MCF 10A (cell line): ENCODE results near the gene SAGE1. TPM values are rescaled to one million over a fixed set of nuclear protein-coding genes. Genes with fewer than 3 reads are reported as not detected.
"Not testable (repeated sequence)": the region's sequence is repeated elsewhere in the genome, so short reads cannot be mapped to it uniquely, and the experiment has no call there.

ENCODE experiments used
- Bru-seq: library from RNA; stranded (reverse); fragments of 400-500 nt; gene quantifications from one replicate; lab custom pipeline; 2021; lab: Mats Ljungman, UMichigan
- BruChase-seq, 2 experiments: library from RNA; stranded (reverse); fragments of 400-500 nt; gene quantifications; one replicate each; lab custom pipeline; 2021; lab: Mats Ljungman, UMichigan
- BruUV-seq: library from RNA; stranded (reverse); fragments of 400-500 nt; replicated peaks from 2 replicates; lab custom pipeline; 2021; lab: Mats Ljungman, UMichigan
- CTCF ChIA-PET: fragments of 300-600 bp; sonication (Branson Sonifier 250); formaldehyde crosslinking; extraction: SDS; loops from one replicate; lab custom pipeline; 2021; ENCODE audit warnings: antibody characterized with exemption, inconsistent platforms; lab: Yijun Ruan, JAX
- POLR2A ChIA-PET: fragments of 300-600, 350-650 bp; sonication (Branson Sonifier 250); formaldehyde crosslinking; extraction: SDS; loops from one replicate; lab custom pipeline; 2020; ENCODE audit warnings: antibody characterized with exemption, inconsistent platforms; lab: Yijun Ruan, JAX
- DNase-seq: peaks from one replicate; pipeline ENCODE4 v3.0.0-alpha.2; 2018; ENCODE audit not compliant: unreplicated experiment
- H3K27ac Mint-ChIP-seq: one replicate; pipeline ENCODE4 v1.8.0; 2022; ENCODE audit warnings: mild to moderate bottlenecking, low read depth, mixed read lengths; ENCODE audit not compliant: unreplicated experiment
- H3K27me3 Mint-ChIP-seq: one replicate; pipeline ENCODE4 v1.8.0; 2022; ENCODE audit warnings: mixed read lengths; ENCODE audit not compliant: insufficient read depth, unreplicated experiment
- H3K36me3 Mint-ChIP-seq: one replicate; pipeline ENCODE4 v1.8.0; 2022; ENCODE audit warnings: mild to moderate bottlenecking, moderate library complexity, mixed read lengths; ENCODE audit not compliant: insufficient read depth, unreplicated experiment
- H3K4me1 Mint-ChIP-seq: one replicate; pipeline ENCODE4 v1.8.0; 2022; ENCODE audit warnings: mixed read lengths; ENCODE audit not compliant: insufficient read depth, unreplicated experiment
- H3K4me3 Mint-ChIP-seq: one replicate; pipeline ENCODE4 v1.8.0; 2022; ENCODE audit warnings: mild to moderate bottlenecking, moderate library complexity, mixed read lengths; ENCODE audit not compliant: unreplicated experiment
- H3K9me3 Mint-ChIP-seq: one replicate; pipeline ENCODE4 v1.8.0; 2022; ENCODE audit warnings: mixed read lengths; ENCODE audit not compliant: unreplicated experiment
- intact Hi-C: fragments of 100-400 bp; cut with micrococcal nuclease; formaldehyde crosslinking; loops from 2 replicates; pipeline ENCODE4 v1.14.1; 2022
- long read RNA-seq: library from polyadenylated mRNA; stranded (forward); transcript quantifications from one replicate; pipeline ENCODE4 v2.0.0, GENCODE V29; 2022
- total RNA-seq: library from RNA; stranded (reverse); gene quantifications from 2 replicates; pipeline ENCODE4 v1.2.3, GENCODE V29; 2022
- TF ChIP-seq, protein P1 (sequence below): fragments of 200-600 bp; IDR thresholded peaks from one replicate; pipeline ENCODE4 v1.8.0; 2022; ENCODE audit warnings: antibody characterized with exemption, mild to moderate bottlenecking; ENCODE audit not compliant: unreplicated experiment

Gene SAGE1, protein sequence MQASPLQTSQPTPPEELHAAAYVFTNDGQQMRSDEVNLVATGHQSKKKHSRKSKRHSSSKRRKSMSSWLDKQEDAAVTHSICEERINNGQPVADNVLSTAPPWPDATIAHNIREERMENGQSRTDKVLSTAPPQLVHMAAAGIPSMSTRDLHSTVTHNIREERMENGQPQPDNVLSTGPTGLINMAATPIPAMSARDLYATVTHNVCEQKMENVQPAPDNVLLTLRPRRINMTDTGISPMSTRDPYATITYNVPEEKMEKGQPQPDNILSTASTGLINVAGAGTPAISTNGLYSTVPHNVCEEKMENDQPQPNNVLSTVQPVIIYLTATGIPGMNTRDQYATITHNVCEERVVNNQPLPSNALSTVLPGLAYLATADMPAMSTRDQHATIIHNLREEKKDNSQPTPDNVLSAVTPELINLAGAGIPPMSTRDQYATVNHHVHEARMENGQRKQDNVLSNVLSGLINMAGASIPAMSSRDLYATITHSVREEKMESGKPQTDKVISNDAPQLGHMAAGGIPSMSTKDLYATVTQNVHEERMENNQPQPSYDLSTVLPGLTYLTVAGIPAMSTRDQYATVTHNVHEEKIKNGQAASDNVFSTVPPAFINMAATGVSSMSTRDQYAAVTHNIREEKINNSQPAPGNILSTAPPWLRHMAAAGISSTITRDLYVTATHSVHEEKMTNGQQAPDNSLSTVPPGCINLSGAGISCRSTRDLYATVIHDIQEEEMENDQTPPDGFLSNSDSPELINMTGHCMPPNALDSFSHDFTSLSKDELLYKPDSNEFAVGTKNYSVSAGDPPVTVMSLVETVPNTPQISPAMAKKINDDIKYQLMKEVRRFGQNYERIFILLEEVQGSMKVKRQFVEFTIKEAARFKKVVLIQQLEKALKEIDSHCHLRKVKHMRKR
- total RNA-seq (not detected in 2 replicates), Bru-seq, nascent RNA (not detected), BruChase-seq, experiment 1, labeled RNA remaining after a 6-hour chase (not detected), BruChase-seq, experiment 2, labeled RNA remaining after a 2-hour chase (not detected)
- long read RNA-seq: 0 reads

DNA sequence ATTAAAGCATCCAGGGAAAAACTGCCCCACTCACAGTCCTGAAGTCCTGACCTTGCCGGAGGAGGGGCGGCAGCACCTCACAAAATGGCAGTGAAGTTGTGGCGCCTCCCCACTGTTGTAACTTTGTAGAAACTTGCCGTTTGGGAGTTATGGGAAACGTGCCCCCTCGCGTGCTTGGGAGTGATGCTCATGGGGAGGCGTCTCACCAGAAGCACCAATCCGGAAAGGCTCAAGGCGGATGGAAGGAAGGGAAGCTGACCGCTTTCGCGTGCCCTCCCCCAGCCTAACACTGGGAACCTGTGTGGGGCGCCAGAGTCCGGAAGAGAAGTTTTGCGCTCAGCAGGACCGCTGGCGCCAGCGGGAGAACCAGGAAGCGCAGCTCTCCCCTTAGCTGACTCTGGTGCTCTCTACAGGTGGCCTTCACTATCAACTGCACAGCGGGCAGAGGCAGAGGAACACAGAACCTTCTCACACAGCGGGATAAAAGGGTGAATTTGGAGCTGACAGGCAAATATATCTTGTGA lies at the start of gene SAGE1, which contains the start of gene CT45A10:
Gene SAGE1 (plus strand): TSS at position 423 of the 524 bp plus-strand sequence. CDS start 2,527 bp downstream, outside the sequence.
Gene CT45A10 (minus strand): TSS at position 151 of the 524 bp plus-strand sequence. CDS start 8,100 bp downstream, outside the sequence.
- Mint-ChIP-seq H3K4me3 (no peak within 1 kb of the TSS), H3K36me3 (no peaks in the 10 kb centered on the region), H3K4me1 (no peaks in the 10 kb centered on the region), H3K9me3 (no peaks in the 10 kb centered on the region), H3K27me3 (peaks cover 3% of the 10 kb centered on the region), H3K27ac (no peak within 1 kb of the TSS)
- intact Hi-C loops: no loop called here
- BruUV-seq: no TSS peak
- DNase-seq: no peak
- ChIA-PET POLR2A (no interaction called here), CTCF (interaction anchor here (1.2 kb wide), 1 partner anchor 38 kb away, joined by 3 read pairs; no protein-coding TSS in a partner anchor)
- TF ChIP-seq, protein P1, sequence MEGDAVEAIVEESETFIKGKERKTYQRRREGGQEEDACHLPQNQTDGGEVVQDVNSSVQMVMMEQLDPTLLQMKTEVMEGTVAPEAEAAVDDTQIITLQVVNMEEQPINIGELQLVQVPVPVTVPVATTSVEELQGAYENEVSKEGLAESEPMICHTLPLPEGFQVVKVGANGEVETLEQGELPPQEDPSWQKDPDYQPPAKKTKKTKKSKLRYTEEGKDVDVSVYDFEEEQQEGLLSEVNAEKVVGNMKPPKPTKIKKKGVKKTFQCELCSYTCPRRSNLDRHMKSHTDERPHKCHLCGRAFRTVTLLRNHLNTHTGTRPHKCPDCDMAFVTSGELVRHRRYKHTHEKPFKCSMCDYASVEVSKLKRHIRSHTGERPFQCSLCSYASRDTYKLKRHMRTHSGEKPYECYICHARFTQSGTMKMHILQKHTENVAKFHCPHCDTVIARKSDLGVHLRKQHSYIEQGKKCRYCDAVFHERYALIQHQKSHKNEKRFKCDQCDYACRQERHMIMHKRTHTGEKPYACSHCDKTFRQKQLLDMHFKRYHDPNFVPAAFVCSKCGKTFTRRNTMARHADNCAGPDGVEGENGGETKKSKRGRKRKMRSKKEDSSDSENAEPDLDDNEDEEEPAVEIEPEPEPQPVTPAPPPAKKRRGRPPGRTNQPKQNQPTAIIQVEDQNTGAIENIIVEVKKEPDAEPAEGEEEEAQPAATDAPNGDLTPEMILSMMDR: no peak

DNA sequence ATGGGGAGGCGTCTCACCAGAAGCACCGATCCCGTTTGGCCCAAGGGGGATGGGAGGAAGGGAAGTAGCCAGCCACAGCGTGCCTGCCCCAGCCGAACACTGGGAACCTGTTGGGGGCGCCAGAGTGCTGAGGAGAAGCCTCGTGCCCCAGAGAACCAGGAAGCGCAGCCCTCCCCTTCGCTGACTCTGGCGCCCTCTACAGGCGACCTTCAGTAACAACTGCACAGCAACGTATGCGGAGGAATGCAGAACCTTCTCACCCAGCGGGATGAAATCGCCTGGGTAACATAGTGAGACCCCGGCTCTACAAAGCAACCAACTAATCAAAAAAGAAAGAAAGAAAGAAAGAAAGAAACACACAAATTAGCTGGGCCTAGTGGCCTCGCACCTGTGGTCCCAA lies 39.1 kb upstream of the SAGE1 start, which contains the start of gene CT45A8:
Gene CT45A8 (minus strand): TSS at position 101 of the 400 bp plus-strand sequence. CDS start 3,755 bp downstream, outside the sequence.
- intact Hi-C loops, BruUV-seq, CTCF ChIA-PET, POLR2A ChIA-PET, H3K36me3 Mint-ChIP-seq, H3K4me3 Mint-ChIP-seq, H3K9me3 Mint-ChIP-seq, H3K4me1 Mint-ChIP-seq, H3K27ac Mint-ChIP-seq, DNase-seq: not testable (repeated sequence)
- H3K27me3 Mint-ChIP-seq: peaks cover 11% of the 10 kb centered on the region

DNA sequence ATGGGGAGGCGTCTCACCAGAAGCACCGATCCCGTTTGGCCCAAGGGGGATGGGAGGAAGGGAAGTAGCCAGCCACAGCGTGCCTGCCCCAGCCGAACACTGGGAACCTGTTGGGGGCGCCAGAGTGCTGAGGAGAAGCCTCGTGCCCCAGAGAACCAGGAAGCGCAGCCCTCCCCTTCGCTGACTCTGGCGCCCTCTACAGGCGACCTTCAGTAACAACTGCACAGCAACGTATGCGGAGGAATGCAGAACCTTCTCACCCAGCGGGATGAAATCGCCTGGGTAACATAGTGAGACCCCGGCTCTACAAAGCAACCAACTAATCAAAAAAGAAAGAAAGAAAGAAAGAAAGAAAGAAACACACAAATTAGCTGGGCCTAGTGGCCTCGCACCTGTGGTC lies 21.8 kb upstream of the SAGE1 start, which contains the start of gene CT45A9:
Gene CT45A9 (minus strand): TSS at position 101 of the 400 bp plus-strand sequence. CDS start 3,751 bp downstream, outside the sequence.
- H3K27me3 Mint-ChIP-seq, DNase-seq, POLR2A ChIA-PET, H3K27ac Mint-ChIP-seq, H3K4me3 Mint-ChIP-seq, intact Hi-C loops, BruUV-seq, H3K9me3 Mint-ChIP-seq, CTCF ChIA-PET, H3K4me1 Mint-ChIP-seq, H3K36me3 Mint-ChIP-seq: not testable (repeated sequence)

DNA sequence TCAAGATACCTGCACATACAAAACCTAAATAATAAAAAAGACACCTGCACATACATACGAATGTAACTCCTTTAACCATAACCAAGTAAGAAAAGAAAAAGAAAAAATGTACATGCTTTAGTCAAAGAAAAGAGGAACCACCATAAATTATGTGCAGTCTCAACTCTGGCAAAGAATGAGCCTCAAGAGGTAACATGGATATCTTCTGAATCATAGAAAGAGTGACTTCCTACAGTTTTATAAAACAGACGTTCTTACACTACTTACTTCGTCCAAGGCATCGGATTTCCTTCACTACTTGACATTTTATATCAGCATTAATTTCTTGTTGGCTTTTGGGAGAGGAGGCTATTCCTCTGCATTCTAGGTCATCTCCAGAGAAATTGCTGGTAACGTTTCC lies 10.8 kb upstream of the SAGE1 start:
- H3K27ac Mint-ChIP-seq, POLR2A ChIA-PET, CTCF ChIA-PET, intact Hi-C loops, H3K9me3 Mint-ChIP-seq, H3K36me3 Mint-ChIP-seq, H3K4me3 Mint-ChIP-seq, BruUV-seq, H3K4me1 Mint-ChIP-seq, DNase-seq: not testable (repeated sequence)
- peaks cover 11% of the 10 kb centered on the region for H3K27me3 Mint-ChIP-seq

DNA sequence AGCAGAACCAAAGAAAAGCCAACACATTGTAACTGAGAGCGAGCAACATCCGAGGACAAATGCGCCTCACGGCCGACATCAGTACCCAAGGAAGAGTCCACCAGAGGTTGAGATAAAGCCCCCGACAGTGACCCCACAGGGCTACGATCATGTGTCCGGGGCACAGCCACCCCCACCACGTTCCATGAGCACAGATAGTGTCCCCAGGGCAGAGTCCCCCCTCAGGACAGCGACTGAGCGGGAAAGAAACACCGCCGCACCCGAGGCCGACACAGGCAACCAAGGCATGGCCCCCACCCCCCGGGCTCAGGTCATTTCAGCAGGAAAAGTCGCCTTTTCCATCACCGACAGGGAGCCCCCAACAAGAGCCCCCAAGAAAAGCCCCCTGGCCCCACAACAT lies 5.3 kb upstream of the SAGE1 start:
- DNase-seq, H3K9me3 Mint-ChIP-seq, BruUV-seq, H3K4me1 Mint-ChIP-seq, H3K4me3 Mint-ChIP-seq, intact Hi-C loops, CTCF ChIA-PET, H3K27me3 Mint-ChIP-seq, H3K27ac Mint-ChIP-seq, H3K36me3 Mint-ChIP-seq, POLR2A ChIA-PET: not testable (repeated sequence)
